DMS114 treated with DMSO at 0.1 percent for 48 hours (cell line): Measurements from ENCODE around the gene SESN1.
"Not testable (repeated sequence)": the region's sequence is repeated elsewhere in the genome, so short reads cannot be mapped to it uniquely, and the experiment has no call there.

Source experiments
- DNase-seq: peaks from one replicate; lab custom pipeline; 2025; ENCODE audit not compliant: unreplicated experiment; lab: John Stamatoyannopoulos, UW

Gene SESN1

DNA sequence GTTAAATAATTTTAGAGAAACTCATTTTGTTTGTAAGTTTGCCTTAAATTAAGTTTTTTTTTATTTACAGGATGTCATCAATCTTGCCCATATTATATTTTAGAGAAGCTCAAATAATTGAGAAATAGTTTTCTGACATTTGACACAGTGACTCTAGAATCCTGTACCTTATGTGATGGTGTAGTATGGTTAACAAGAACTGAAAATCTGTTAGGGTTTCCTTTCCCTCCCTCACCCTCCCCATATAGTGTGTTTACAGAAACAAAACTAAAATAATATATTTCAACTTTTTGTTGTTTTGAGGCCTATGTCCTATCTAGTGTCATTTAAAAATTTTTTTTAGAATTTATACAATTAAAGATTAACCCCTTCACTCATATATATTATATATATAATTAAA lies 91.8 kb downstream of the SESN1 start:
- no peak for DNase-seq

- DNase-seq: no peak
Measured at GRCh38 chr6:109002051-109002697, 92.5 kb downstream of the SESN1 start.

DNA sequence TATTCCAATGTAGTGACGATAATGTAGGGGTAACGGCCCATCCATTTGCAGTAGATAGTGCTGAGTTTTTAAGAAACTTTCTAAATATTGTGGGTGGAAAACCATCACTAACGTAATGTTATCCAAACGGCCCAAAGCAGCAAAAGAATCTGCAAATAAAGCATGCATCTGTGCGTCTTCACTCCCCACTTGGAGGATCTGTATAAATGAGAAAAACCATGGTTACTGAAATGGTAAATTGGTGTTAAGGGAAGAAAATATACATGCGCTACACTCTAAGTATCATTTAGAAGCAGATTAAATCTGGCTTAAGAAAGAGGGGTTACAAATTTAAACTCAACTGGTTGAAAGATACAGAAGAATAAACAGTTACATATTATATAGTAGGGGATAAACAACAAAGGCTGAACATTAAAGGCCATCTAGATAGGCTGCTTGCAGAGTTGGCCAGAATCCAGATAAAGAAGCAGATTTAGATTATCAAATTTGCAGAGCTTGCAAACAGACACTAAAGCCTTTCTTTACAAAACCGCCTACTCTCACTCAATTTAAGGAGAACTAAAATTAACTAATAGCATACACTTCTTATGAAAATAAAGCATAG lies 93.3 kb downstream of the SESN1 start:
- DNase-seq: no peak

DNA sequence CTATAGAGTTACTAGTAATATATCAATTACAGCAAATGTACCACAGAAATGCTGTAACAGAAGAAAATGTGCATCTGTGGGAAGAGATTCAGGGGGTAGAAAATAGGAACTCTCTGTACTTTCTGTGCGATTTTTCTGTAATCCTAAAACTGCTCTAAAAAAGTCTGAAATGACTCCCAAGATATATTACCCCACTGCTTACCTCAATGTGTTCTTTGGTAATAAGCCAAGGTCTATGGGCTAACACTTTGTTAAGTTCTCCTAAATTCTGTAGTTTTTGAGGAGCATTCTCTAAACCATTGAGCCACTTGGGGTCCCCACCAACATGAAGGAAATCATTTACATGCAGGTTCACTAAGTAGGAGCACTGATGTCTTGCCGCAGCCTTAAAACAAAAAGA lies 94.4 kb downstream of the SESN1 start:
- DNase-seq: no peak

- no peak for DNase-seq
Measured at GRCh38 chr6:108999428-108999827, 95.2 kb downstream of the SESN1 start.

- no peak for DNase-seq
Measured at GRCh38 chr6:108998485-108998884, 96.2 kb downstream of the SESN1 start.

DNA sequence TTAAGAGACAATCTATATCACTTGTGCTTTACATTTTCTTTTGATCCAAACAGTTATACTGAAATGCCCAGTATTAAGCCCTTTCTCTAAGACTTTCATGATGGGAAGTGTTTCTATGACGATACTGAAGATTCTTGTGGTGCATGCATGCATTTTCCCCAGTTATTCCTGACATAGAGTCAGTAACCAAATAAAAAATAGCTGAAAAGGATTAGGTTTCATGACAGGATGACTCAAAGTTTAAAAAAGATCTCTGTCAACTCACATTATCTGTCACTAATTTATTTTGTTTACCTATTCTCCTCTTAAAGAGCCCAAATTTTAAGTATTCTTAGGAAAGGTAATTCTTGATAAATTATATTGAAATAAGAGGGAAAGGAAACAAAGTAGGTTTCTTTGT lies 98.4 kb downstream of the SESN1 start:
- no peak for DNase-seq

DNA sequence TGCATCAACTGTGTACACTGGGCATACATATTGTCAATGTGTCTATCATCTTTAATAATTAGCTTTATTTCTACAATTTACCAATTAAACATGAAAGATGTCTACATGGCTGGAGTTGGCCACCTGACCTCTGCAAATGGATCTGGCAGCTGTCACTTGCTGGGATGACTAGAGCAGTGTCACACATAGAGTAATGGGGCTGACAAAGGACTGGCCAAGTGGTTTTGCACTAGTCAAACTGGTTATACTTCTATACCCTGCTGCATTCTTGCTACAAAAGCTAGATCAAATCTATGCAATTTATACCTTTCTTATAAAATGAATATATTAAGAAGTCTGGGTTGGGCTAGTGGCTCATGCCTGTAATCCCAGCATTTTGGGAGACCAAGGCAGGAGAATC lies 99.3 kb downstream of the SESN1 start:
- no peak for DNase-seq

- DNase-seq: no peak
Measured at GRCh38 chr6:108993876-108994275, 100.8 kb downstream of the SESN1 start.

GRCh38 chr6:108989700-108990099 lies 104.9 kb downstream of the SESN1 start:
- no peak for DNase-seq

- DNase-seq: no peak
Measured at GRCh38 chr6:108988765-108989164, 105.9 kb downstream of the SESN1 start.

DNA sequence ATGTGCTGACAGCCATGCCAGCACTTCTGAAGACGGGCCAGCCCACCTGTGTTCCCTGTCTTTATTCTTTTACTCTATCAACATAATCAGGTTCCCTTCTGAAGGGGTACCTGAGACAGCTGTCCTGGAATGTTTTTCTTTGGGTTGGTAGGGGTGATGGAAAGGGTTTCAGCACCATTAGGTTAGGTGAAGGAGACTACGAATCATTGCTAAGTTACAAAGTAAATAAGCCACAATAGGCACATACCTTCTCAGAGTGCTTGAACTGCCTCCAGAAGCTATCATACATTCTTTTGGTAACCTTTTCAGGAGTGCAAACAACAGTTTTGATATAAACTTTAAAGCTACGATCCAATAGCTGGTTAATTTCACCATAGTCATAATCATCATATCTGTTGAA lies 106.3 kb downstream of the SESN1 start:
- DNase-seq: no peak

- DNase-seq: no peak
Measured at GRCh38 chr6:108987156-108987555, 107.5 kb downstream of the SESN1 start.

GRCh38 chr6:108985301-108985700 lies 109.3 kb downstream of the SESN1 start:
- no peak for DNase-seq

GRCh38 chr6:108983151-108983550 lies 111.5 kb downstream of the SESN1 start:
- DNase-seq: no peak

- DNase-seq: no peak
Measured at GRCh38 chr6:108982154-108983113, 112.2 kb downstream of the SESN1 start.

DNA sequence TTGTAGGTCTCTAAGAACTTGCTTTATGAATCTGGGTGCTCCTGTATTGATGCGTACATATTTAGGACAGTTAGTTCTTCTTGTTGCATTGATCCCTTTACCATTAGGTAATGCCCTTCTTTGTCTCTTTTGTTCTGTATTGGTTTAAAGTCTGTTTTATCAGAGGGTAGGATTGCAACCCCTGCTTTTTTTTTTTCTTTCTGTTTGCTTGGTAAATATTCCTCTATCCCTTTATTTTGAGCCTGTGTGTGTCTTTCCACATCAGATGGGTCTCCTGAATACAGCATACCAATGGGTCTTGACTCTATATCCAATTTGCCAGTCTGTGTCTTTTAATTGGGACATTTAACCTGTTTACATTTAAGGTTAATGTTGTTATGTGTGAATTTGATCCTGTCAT lies 116.0 kb downstream of the SESN1 start:
- DNase-seq: not testable (repeated sequence)

- DNase-seq: no peak
Measured at GRCh38 chr6:108974201-108974600, 120.4 kb downstream of the SESN1 start.

DNA sequence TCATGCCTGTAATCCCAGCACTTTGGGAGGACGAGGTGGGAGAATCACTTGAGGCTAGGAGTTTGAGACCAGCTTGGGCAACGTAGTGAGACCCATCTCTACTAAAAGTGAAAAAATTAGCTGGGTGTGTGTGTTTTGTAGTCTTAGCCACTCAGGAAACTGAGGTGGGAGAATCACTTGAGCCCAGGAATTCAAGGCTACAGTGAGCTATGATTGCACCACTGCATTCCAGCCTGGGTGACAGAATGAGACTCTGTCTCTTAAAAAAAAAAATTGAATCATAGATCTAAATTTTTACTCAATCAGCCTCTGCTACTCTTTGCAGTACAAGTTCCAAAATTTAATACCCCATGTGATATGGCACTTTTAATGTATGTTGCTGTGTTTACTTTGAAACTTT lies 124.9 kb downstream of the SESN1 start:
- DNase-seq: no peak

GRCh38 chr6:108968325-108969316 lies 126.0 kb downstream of the SESN1 start:
- DNase-seq: no peak
